ENCODE data around the gene TAF7. TPM values are rescaled to one million over a fixed set of nuclear protein-coding genes. Genes with fewer than 3 reads are reported as not detected.
"Not testable (repeated sequence)": the region's sequence is repeated elsewhere in the genome, so short reads cannot be mapped to it uniquely, and the experiment has no call there.

TAF7 gene
- total RNA-seq, 1 donor: 45.0 TPM

DNA sequence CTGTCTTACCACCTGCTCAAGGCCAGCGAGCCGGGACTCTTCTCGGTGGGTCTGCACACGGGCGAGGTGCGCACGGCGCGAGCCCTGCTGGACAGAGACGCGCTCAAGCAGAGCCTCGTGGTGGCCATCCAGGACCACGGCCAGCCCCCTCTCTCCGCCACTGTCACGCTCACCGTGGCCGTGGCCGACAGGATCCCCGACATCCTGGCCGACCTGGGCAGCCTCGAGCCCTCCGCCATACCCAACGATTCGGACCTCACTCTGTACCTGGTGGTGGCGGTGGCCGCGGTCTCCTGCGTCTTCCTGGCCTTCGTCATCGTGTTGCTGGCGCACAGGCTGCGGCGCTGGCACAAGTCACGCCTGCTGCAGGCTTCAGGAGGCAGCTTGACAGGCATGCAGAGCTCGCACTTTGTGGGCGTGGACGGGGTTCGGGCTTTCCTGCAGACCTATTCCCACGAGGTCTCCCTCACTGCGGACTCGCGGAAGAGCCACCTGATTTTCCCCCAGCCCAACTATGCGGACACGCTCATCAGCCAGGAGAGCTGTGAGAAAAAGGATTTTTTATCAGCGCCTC lies 20.3 kb upstream of the TAF7 start:
- not testable (repeated sequence) for DNase-seq (ENCODE audit: low read depth in 2 of 3, low spot score in 2 of 3)

DNA sequence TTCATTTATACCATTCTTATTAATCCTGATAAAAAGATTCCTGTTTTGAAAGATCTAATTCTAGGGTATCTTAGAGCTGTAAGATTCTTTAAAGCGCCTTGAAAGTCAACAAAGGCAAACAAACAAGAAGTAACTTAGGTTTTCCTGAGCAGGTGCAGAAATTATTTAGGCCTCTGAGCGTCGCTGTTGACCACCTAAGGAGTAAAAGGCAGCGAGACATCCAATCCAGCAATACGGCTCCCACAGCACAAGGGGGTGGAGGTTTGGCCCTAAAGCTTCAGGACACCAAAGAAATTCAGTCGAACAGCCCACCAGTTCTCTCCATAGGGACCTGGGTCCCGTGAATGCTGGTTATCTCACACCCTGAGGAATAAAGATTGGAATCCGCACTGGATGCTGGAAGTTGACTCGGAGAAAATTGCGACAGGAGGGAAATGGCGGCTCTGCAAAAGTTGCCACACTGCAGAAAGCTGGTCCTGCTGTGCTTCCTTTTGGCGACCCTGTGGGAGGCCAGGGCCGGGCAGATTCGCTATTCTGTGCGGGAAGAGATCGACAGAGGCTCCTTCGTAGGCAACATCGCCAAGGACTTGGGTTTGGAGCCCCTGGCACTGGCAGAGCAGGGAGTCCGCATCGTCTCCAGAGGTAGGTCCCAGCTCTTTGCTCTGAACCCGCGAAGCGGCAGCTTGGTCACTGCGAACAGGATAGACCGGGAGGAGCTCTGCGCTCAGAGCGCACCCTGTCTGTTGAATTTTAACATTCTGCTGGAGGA lies 18.1 kb upstream of the TAF7 start, which contains the start of gene PCDHGA2:
TSS of gene PCDHGA2 (plus strand) at position 223 of the 769 bp plus-strand sequence.
- peak in 1 of 3 donors; percentile 60 for DNase-seq (ENCODE audit: low read depth in 2 of 3, low spot score in 2 of 3)

- DNase-seq (ENCODE audit: low read depth in 2 of 3, low spot score in 2 of 3): not testable (repeated sequence)
Observed at GRCh38 chr5:141332571-141332970, 12.0 kb upstream of the TAF7 start.

- DNase-seq (ENCODE audit: low read depth in 2 of 3, low spot score in 2 of 3): peak in 1 of 3 donors; percentile 41
Observed at GRCh38 chr5:141330299-141331080, 9.9 kb upstream of the TAF7 start, which contains the start of gene PCDHGA1. Gene PCDHGA1 (plus strand): TSS chr5:141330514.

DNA sequence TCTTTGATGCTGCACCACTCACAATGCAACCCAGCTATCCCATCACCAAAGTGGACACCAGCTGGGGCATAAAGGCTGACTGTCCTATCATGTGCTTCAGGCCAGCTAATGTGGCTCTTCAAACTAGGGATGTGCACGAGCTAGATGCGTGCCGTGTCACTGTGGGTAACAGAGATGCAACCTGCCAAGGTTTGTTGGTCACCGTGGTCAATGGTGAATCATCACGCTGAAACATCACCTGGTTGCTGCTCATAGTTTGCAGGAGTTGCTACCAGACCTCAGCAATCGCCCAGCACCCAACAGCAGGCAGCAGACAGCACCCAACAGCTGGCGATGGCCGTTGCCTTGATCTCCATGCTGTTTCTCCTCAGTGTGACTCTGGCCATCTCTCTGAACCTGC lies 7.6 kb upstream of the TAF7 start:
- DNase-seq (ENCODE audit: low read depth in 2 of 3, low spot score in 2 of 3): no peak

DNA sequence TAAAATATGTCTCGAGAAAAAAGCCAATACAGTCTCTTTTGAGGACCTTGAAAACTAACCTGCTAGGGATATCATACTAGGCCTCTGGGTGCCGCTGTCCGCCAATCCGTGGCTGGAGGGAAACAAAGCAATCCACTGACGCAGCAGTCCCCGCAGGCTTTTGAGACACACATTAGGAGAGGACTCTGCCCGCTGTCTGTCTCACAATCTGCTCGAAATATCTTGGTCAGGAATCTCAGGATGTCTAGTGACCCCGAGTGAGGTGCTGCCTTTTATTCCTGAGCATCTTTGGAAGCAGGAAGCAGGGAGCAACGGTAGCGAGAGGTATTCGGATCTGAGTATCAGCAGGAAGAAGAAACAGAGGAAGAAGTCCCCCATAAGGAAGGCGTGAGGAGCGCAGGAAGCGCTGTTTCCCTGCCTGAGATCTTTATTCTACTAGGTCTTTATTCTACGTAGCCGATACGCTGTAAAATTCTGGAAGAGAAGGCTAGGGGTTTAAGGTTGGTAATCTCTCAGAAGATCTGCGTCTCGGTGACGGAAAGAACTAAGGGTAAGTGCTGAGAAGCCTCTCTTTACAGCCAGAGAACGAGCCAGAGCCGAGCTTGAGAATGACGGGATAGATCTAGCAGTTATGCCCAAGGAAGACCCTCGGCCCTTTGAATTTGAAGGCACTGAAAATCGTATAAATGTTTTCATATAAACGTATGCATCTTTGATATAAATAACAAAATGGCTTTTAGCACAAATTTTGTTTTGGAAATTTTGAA lies 5.7 kb upstream of the TAF7 start:
- DNase-seq (ENCODE audit: low read depth in 2 of 3, low spot score in 2 of 3): peak; percentile 28 to 46 (median 41)

DNA sequence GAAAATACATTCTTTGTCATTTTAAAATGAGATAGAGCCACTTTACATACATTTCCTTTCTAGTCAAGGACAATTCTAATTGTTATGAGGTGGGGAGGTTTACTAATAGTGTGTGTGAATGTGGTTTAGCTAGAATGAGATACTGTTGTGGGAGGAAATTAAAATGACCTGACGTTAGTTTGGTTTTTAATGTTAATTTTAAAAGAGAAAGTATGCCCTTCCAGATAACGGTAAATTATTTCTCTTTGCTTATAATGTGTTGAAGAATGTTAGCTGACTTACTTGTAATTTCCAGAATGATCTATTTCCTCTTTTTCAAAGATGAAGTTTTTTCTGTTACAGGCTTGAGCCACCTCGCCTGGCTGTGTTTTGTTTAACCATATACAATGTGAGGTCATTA lies 1.7 kb upstream of the TAF7 start:
- no peak for DNase-seq (ENCODE audit: low read depth in 2 of 3, low spot score in 2 of 3)

GRCh38 chr5:141319699-141320098 lies 885 bp downstream of the TAF7 start:
- no peak for DNase-seq (ENCODE audit: low read depth in 2 of 3, low spot score in 2 of 3)

DNA sequence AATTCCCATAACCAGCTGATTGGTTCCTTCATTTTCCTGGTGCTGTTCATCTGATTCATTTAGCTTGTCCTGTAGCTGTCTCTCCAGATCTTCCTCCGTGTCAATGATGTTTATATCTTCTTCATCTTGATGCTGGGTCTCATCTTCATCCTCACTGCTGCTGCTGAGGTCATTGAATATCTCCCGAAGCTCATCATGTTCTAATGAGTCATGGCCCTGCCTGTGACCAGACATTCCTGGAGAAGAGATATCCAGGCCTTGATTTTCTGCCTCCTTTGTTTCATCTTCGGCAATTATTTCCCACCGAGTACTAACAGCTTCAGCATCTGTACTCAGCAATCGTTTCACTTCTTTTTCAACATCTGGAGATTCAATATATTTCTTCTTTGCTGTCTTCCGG lies 1.4 kb downstream of the TAF7 start:
- no peak for DNase-seq (ENCODE audit: low read depth in 2 of 3, low spot score in 2 of 3)

- DNase-seq (ENCODE audit: low read depth in 2 of 3, low spot score in 2 of 3): not testable (repeated sequence)
Observed at GRCh38 chr5:141316963-141317362, 3.6 kb downstream of the TAF7 start.

GRCh38 chr5:141313711-141314110 lies 6.9 kb downstream of the TAF7 start:
- DNase-seq (ENCODE audit: low read depth in 2 of 3, low spot score in 2 of 3): no peak

- DNase-seq (ENCODE audit: low read depth in 2 of 3, low spot score in 2 of 3): no peak
Observed at GRCh38 chr5:141306630-141307029, 14.0 kb downstream of the TAF7 start.

- DNase-seq (ENCODE audit: low read depth in 2 of 3, low spot score in 2 of 3): no peak
Observed at GRCh38 chr5:141303756-141304155, 16.8 kb downstream of the TAF7 start, which contains the start of gene SLC25A2. Gene SLC25A2 (minus strand): TSS chr5:141304049. CDS start chr5:141303865, 184 bp downstream.

DNA sequence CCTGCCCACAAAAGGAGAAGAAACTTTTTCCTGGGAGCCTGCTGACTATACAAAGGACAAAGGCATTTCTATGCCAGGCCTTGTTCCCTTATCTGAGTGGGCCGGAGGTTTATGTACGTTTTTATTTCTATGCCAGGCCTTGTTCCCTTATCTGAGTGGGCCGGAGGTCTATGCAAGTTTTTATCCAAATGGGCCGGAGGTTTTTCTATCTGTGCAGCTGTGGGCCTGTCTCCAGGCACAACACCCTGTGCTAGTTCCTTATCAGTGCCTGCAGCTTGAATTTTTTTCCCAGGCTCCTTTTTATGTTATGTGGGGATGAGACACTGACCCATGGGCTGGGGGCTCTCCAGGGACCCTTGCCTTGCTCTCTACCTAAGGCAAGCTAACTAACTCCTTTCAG lies 22.2 kb downstream of the TAF7 start:
- DNase-seq (ENCODE audit: low read depth in 2 of 3, low spot score in 2 of 3): no peak

DNA sequence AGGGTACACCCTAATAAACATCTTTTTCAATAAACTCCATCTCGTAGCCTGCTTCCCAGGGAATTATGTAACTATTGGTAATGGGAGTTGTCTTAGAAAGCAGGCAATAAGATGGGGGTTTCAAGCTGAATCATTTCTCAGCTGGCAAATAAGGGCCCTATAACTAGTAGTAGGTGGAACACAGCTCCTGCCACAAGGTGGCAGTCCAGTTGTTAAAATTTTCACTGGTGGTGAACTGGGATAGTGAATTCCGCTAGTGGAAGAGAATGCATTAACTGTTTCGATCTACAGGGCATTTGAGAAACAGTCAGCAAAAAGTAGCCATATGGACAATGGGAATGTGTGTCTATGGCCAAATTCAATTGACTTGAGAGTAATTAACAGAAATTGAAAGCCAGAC lies 47.7 kb downstream of the TAF7 start:
- DNase-seq (ENCODE audit: low read depth in 2 of 3, low spot score in 2 of 3): no peak

GRCh38 chr5:141269195-141269594 lies 51.4 kb downstream of the TAF7 start:
- DNase-seq (ENCODE audit: low read depth in 2 of 3, low spot score in 2 of 3): no peak

Other genes with a start within 250 kb of the TAF7 start
- 0.27 TPM for gene PCDHB2, start 226.2 kb downstream of the TAF7 start, total RNA-seq
- under 0.01 TPM for gene PCDHB3, start 220.3 kb downstream of the TAF7 start, total RNA-seq
- under 0.01 TPM for gene PCDHB4, start 199.0 kb downstream of the TAF7 start, total RNA-seq
- under 0.01 TPM for gene PCDHB5, start 185.6 kb downstream of the TAF7 start, total RNA-seq
- gene PCDHB6, start 170.7 kb downstream of the TAF7 start, total RNA-seq: not detected
- gene PCDHB7, start 148.1 kb downstream of the TAF7 start, total RNA-seq: under 0.01 TPM
- gene PCDHB8, start 143.0 kb downstream of the TAF7 start, total RNA-seq: not detected
- not detected for gene PCDHB16, start 138.4 kb downstream of the TAF7 start, total RNA-seq
- gene PCDHB9, start 133.6 kb downstream of the TAF7 start, total RNA-seq: not detected
- under 0.01 TPM for gene PCDHB10, start 128.4 kb downstream of the TAF7 start, total RNA-seq
- 0.27 TPM for gene PCDHB11, start 121.2 kb downstream of the TAF7 start, total RNA-seq
- gene PCDHB12, start 112.1 kb downstream of the TAF7 start, total RNA-seq: not detected
- gene PCDHB13, start 106.9 kb downstream of the TAF7 start, total RNA-seq: under 0.01 TPM
- under 0.01 TPM for gene PCDHB14, start 97.4 kb downstream of the TAF7 start, total RNA-seq
- gene PCDHB15, start 75.4 kb downstream of the TAF7 start, total RNA-seq: under 0.01 TPM
- 0.54 TPM for gene SLC25A2, start 16.7 kb downstream of the TAF7 start, total RNA-seq
- gene PCDHGA1, start 9.7 kb upstream of the TAF7 start, total RNA-seq: under 0.01 TPM
- gene PCDHGA2, start 18.0 kb upstream of the TAF7 start, total RNA-seq: 0.27 TPM
- gene PCDHGA3, start 23.0 kb upstream of the TAF7 start, total RNA-seq: 0.54 TPM
- gene PCDHGB1, start 29.3 kb upstream of the TAF7 start, total RNA-seq: 0.27 TPM
- gene PCDHGA4, start 34.2 kb upstream of the TAF7 start, total RNA-seq: 0.81 TPM
- 2.4 TPM for gene PCDHGB2, start 39.2 kb upstream of the TAF7 start, total RNA-seq
- gene PCDHGA5, start 43.4 kb upstream of the TAF7 start, total RNA-seq: 1.1 TPM
- gene PCDHGB3, start 49.5 kb upstream of the TAF7 start, total RNA-seq: 3.5 TPM
- 1.9 TPM for gene PCDHGA6, start 53.1 kb upstream of the TAF7 start, total RNA-seq
- 0.81 TPM for gene PCDHGA7, start 62.0 kb upstream of the TAF7 start, total RNA-seq
- gene PCDHGB4, start 66.9 kb upstream of the TAF7 start, total RNA-seq: 1.6 TPM
- gene PCDHGA8, start 71.8 kb upstream of the TAF7 start, total RNA-seq: 0.54 TPM
- 2.4 TPM for gene PCDHGB5, start 77.2 kb upstream of the TAF7 start, total RNA-seq
- 1.1 TPM for gene PCDHGA9, start 82.0 kb upstream of the TAF7 start, total RNA-seq
- 0.81 TPM for gene PCDHGB6, start 87.2 kb upstream of the TAF7 start, total RNA-seq
- gene PCDHGA10, start 92.2 kb upstream of the TAF7 start, total RNA-seq: 1.1 TPM
- gene PCDHGB7, start 96.9 kb upstream of the TAF7 start, total RNA-seq: 2.2 TPM
- gene PCDHGA11, start 100.3 kb upstream of the TAF7 start, total RNA-seq: 1.3 TPM
- 2.2 TPM for gene PCDHGA12, start 109.7 kb upstream of the TAF7 start, total RNA-seq
- 1.1 TPM for gene PCDHGC3, start 155.2 kb upstream of the TAF7 start, total RNA-seq
- gene PCDHGC4, start 164.2 kb upstream of the TAF7 start, total RNA-seq: 0.54 TPM
- gene PCDHGC5, start 168.3 kb upstream of the TAF7 start, total RNA-seq: 0.27 TPM